ENCODE results near the gene GTPBP6. TPM values are rescaled to one million over a fixed set of nuclear protein-coding genes. Genes with fewer than 3 reads are reported as not detected.
"Not testable (repeated sequence)": the region's sequence is repeated elsewhere in the genome, so short reads cannot be mapped to it uniquely, and the experiment has no call there.

GTPBP6 gene
- total RNA-seq, 1 donor from 2014 or later, result 55.1 TPM

DNA sequence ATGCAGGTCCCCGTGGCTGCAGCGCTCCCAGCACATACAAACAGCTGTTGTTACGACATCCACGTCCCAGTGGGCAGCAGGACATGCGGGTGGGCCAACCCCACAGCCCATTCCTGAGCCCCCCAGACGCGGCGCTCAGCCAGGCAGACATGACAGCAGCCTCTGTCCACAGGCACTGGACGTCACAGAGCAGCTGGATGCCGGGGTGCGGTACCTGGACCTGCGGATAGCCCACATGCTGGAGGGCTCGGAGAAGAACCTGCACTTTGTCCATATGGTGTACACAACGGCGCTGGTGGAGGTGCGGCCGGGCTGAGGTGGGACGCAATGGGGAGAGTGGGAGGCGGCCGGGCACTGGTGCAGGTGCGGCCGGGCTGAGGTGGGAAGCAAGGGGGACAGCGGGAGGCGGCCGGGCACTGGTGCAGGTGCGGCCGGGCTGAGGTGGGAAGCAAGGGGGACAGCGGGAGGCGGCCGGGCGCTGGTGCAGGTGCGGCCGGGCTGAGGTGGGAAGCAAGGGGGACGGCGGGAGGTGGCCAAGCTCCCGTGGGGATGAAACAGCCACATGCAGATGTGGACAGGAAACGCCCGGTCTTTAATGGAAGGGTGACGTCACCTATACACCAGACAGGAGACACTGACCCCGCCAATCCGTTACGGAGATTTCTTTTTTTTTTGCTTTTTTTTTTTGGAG, 28.0 kb downstream of the GTPBP6 start:
- intact Hi-C loops (cut with DNase I), result no loop called here
- ATAC-seq (no peak), DNase-seq (peak; percentile 45)
- H3K36me3 ChIP-seq, result peaks cover 79% of the 10 kb centered on the region
- no peak overlapping the region for H3K27ac ChIP-seq
- H3K4me3 ChIP-seq, result no peak overlapping the region
- no peaks in the 10 kb centered on the region for H3K9me3 ChIP-seq
- no peak for TF ChIP-seq CTCF (IDR thresholded peaks at IDR 0.05)
- no peaks in the 10 kb centered on the region for H3K4me1 ChIP-seq
- no peaks in the 10 kb centered on the region for H3K27me3 ChIP-seq

DNA sequence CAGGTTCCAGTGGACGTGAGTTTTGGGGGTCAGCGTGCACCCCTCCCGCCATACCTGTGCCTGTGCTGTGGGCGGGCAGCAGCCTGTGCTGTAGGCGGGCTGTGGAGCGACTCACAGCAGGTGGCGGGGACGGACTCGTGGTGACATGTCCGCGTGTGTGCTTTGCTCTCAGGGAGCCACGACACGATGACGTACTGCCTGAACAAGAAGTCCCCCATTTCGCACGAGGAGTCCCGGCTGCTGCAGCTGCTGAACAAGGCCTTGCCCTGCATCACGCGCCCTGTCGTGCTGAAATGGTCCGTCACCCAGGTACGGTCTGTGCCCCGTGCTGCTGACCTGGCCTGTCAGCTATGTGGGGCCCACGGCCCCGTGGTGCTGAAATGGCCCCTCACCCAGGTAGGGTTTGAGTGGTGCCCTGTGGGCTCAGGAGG, 30.0 kb downstream of the GTPBP6 start:
- H3K9me3 ChIP-seq, result no peaks in the 10 kb centered on the region
- DNase-seq, result peak; percentile 51
- no peak overlapping the region for H3K27ac ChIP-seq
- no peaks in the 10 kb centered on the region for H3K4me1 ChIP-seq
- no peaks in the 10 kb centered on the region for H3K27me3 ChIP-seq
- no peak overlapping the region for H3K4me3 ChIP-seq
- intact Hi-C loops (cut with DNase I), result no loop called here
- H3K36me3 ChIP-seq, result peaks cover 66% of the 10 kb centered on the region
- TF ChIP-seq CTCF (IDR thresholded peaks at IDR 0.05), result no peak
- ATAC-seq, result peak; percentile 11

- intact Hi-C loops (cut with DNase I), result no loop called here
- no peak overlapping the region for H3K4me3 ChIP-seq
- H3K9me3 ChIP-seq, result no peaks in the 10 kb centered on the region
- peaks cover 56% of the 10 kb centered on the region for H3K36me3 ChIP-seq
- DNase-seq (no peak), ATAC-seq (no peak)
- no peaks in the 10 kb centered on the region for H3K27me3 ChIP-seq
- no peak overlapping the region for H3K27ac ChIP-seq
- TF ChIP-seq CTCF (IDR thresholded peaks at IDR 0.05), result no peak
- no peaks in the 10 kb centered on the region for H3K4me1 ChIP-seq
These were observed 30.9 kb downstream of the GTPBP6 start for GRCh38 chrX:287670-288069.

GRCh38 chrX:285076-285677, 33.4 kb downstream of the GTPBP6 start:
- TF ChIP-seq CTCF (IDR thresholded peaks at IDR 0.05), result no peak
- H3K4me3 ChIP-seq, result no peak overlapping the region

DNA sequence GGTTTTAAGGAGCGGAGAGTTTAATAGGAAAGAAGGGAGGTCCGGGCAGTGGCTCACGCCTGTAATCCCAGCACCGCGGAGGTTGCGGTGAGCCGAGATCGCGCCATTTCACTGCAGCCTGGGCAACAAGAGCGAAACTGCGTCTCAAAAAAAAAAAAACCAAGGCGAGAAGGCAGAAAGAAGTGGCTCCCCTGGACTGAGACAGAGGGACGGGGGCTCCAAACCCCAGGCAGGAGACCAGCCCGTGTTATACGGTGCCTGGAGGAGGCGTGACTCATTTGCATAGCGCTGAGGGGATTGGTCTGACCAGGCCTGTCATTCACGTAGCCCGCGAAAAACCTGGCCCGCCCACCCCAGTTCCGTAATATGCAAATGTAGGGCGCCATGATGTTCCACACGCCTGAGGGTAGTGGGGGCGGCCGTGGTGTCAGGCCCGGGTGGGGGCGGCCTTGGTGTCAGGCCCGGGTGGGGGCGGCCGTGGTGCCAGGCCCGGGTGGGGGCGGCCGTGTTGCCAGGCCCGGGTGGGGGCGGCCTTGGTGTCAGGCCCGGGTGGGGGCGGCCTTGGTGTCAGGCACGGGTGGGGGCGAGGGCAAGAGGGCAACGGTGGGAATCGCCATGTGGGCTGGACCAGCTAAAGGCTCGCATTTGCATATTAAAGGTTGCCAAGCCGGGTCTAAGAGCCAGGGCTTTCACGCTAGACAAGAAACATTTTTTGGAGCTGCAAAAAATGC, 35.3 kb downstream of the GTPBP6 start:
- DNase-seq (peak; percentile 91), ATAC-seq (peak; percentile 97)
- intact Hi-C loops (cut with DNase I), result no loop called here
- Histone ChIP-seq H3K27ac (peak overlapping the region; percentile 18), H3K27me3 (no peaks in the 10 kb centered on the region), H3K9me3 (no peaks in the 10 kb centered on the region), H3K4me1 (peaks cover 6% of the 10 kb centered on the region), H3K36me3 (peaks cover 22% of the 10 kb centered on the region), H3K4me3 (peak overlapping the region; percentile 55)
- no peak for TF ChIP-seq CTCF (IDR thresholded peaks at IDR 0.05)

More at GRCh38 chrX:285076-285677, 33.4 kb downstream of the GTPBP6 start:
- intact Hi-C loops (cut with DNase I), result no loop called here
- Histone ChIP-seq H3K9me3 (no peaks in the 10 kb centered on the region), H3K27ac (no peak overlapping the region), H3K27me3 (no peaks in the 10 kb centered on the region), H3K4me1 (peaks cover 6% of the 10 kb centered on the region), H3K36me3 (peaks cover 41% of the 10 kb centered on the region)
- DNase-seq (no peak), ATAC-seq (no peak)

GRCh38 chrX:282000-282681, 36.5 kb downstream of the GTPBP6 start:
- H3K27me3 ChIP-seq; H3K4me1 ChIP-seq; H3K27ac ChIP-seq; ATAC-seq; intact Hi-C loops (cut with DNase I); H3K9me3 ChIP-seq: not testable (repeated sequence)
- Histone ChIP-seq H3K4me3 (peak overlapping the region; percentile 38), H3K36me3 (peaks cover 15% of the 10 kb centered on the region)
- peak; percentile 39 for DNase-seq
